Measurements from ENCODE around the gene MED26. TPM values are rescaled to one million over a fixed set of nuclear protein-coding genes. Genes with fewer than 3 reads are reported as not detected.

Gene MED26
- total RNA-seq, 4 donors from 2014 or later, result 4.4 to 12.9 (median 8.4) TPM

DNA sequence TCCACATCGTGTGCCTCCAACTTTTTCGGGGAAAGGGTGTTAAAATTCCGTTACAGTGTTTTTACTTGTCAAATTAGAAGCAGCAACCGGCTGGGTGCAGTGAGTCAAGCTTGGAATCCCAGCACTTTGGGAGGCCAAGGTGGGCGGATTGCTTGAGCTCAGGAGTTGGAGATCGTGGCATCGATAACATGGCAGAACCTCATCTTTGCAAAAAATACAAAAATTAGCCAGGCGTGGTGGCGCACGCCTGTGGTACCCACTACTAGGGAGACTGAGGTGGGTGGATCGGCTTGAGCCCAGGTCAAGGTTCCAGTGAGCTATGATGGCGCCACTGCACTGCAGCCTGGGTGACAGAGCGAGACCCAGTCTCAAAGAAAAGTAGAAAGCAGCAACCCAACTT is 54.7 kb downstream of the MED26 start:
- WGBS, 2 donors, result 56 to 68% methylated on average over 13 of the region's 13 CpGs
- TF ChIP-seq POLR2A (IDR thresholded peaks at IDR 0.05), result no peak
- TF ChIP-seq, protein P1, sequence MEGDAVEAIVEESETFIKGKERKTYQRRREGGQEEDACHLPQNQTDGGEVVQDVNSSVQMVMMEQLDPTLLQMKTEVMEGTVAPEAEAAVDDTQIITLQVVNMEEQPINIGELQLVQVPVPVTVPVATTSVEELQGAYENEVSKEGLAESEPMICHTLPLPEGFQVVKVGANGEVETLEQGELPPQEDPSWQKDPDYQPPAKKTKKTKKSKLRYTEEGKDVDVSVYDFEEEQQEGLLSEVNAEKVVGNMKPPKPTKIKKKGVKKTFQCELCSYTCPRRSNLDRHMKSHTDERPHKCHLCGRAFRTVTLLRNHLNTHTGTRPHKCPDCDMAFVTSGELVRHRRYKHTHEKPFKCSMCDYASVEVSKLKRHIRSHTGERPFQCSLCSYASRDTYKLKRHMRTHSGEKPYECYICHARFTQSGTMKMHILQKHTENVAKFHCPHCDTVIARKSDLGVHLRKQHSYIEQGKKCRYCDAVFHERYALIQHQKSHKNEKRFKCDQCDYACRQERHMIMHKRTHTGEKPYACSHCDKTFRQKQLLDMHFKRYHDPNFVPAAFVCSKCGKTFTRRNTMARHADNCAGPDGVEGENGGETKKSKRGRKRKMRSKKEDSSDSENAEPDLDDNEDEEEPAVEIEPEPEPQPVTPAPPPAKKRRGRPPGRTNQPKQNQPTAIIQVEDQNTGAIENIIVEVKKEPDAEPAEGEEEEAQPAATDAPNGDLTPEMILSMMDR (IDR thresholded peaks at IDR 0.05), result no peak
- Histone ChIP-seq H3K9me3 (no peaks in the 10 kb centered on the region), H3K27ac (peak overlapping the region in 2 of 3 donors; percentile 35 to 66), H3K27me3 (no peaks in the 10 kb centered on the region), H3K36me3 (peaks cover 23 to 27% of the 10 kb centered on the region in 2 donors), H3K4me1 (peaks cover 24 to 25% of the 10 kb centered on the region in 2 donors), H3K4me3 (replicated peaks in 1 of 3) (peak overlapping the region; percentile 45 to 83 (median 81))
- no peak for DNase-seq
- intact Hi-C loops (cut with DNase I), result loop anchor here (5.0 kb wide), 1 partner anchor 54 kb away; the partner anchor contains the start of gene MED26

DNA sequence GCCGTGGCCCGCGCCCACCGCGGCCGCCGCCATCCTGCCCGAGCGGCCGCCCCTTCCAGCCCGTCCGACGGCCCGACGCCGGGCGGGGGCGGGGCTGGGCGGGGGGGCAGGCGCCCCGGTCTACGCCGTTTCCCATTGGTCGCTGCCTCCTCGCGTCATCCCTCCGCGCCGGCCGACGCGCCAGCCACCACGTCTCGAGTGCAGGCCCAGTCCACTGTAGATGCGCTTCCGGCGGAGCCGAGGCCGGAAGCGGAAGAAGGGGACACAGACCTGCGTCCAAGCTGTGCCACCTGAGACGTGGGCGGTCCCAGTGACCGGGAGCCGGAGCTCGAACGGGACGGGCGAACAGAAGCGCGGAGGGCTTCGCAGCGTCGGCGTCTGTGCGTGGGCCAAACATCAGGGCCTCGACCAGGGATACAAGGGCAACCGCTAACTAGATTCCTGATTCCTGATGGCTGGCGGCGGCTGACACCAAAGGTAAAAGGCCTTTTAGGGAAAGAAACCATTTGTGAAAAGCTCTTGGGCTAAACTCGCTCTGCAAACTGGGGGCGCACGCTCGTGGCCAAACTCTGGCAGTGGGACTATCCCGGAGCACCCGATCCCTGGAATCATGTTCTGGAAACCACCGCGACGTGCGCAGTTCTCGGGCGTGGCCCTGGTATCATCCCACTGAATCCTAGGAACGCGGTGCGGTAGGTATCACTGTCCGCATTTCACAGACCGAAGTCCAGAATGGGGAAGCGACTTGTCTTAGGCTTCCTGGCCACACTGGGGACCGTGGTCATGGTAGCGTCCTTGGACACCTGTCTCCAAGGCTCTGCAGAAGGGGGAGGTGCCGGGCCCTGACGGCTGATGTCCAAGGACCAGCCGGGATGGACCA is 55.4 kb downstream of the MED26 start, which contains the start of gene SLC35E1:
SLC35E1 (minus strand) TSS at position 84 of the 880 bp plus-strand sequence; CDS start at position 33, 51 bp downstream.
- H3K36me3 ChIP-seq, result peaks cover 22 to 23% of the 10 kb centered on the region in 2 donors
- DNase-seq, result peak; percentile 97
- peak within 1 kb of the TSS; percentile 75 to 83 (median 81) for H3K4me3 ChIP-seq (replicated peaks in 1 of 3)
- peak within 1 kb of the TSS; percentile 56 to 69 (median 68) for H3K27ac ChIP-seq
- H3K27me3 ChIP-seq, result no peaks in the 10 kb centered on the region
- peak in 1 of 2 donors; percentile 87 for TF ChIP-seq POLR2A (IDR thresholded peaks at IDR 0.05)
- TF ChIP-seq, protein P1 (IDR thresholded peaks at IDR 0.05), result no peak
- intact Hi-C loops (cut with DNase I), result loop anchor here (5.0 kb wide), 1 partner anchor 55 kb away; the partner anchor contains the start of gene MED26
- WGBS, 2 donors, result 1 to 2% methylated on average over 26 to 39 of the region's 83 CpGs
- peaks cover 24 to 25% of the 10 kb centered on the region in 2 donors for H3K4me1 ChIP-seq
- H3K9me3 ChIP-seq, result no peaks in the 10 kb centered on the region

DNA sequence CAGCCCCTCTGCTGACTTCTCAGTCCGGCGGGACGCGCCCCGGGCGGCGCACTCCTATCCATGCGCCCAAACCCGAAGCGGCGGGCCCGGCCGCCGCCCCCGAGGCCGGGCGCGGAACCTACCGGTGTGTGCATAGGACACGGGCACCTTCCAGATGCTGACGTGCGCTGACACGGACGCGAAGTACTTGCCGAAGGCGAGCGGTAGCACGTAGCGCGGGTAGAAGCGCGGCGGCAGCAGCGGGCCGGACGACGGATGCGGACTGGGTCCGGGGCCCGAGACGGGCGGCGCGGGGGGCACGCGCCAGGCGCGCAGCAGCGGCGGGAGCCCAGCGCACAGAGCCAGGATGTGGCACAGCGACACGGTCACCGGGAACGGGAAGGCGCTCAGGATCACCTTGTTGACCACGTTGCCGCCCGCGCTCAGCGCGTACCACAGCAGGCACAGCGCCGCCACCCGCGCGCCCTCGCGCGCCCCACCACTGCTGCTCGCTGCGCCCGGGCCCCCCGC is 56.1 kb downstream of the MED26 start:
- Histone ChIP-seq H3K4me3 (replicated peaks in 1 of 3) (peak overlapping the region; percentile 73 to 75 (median 75)), H3K4me1 (peaks cover 24 to 25% of the 10 kb centered on the region in 2 donors), H3K9me3 (no peaks in the 10 kb centered on the region), H3K27ac (peak overlapping the region; percentile 22 to 69 (median 56)), H3K36me3 (peaks cover 17 to 23% of the 10 kb centered on the region in 2 donors), H3K27me3 (no peaks in the 10 kb centered on the region)
- no peak for TF ChIP-seq POLR2A (IDR thresholded peaks at IDR 0.05)
- TF ChIP-seq, protein P1 (IDR thresholded peaks at IDR 0.05), result no peak
- intact Hi-C loops (cut with DNase I), result loop anchor here (5.0 kb wide), 1 partner anchor 55 kb away; the partner anchor contains the start of gene MED26
- 0% methylated on average over 6 to 12 of the region's 75 CpGs for WGBS, 2 donors
- peak in 1 of 2 donors; percentile 40 for DNase-seq

DNA sequence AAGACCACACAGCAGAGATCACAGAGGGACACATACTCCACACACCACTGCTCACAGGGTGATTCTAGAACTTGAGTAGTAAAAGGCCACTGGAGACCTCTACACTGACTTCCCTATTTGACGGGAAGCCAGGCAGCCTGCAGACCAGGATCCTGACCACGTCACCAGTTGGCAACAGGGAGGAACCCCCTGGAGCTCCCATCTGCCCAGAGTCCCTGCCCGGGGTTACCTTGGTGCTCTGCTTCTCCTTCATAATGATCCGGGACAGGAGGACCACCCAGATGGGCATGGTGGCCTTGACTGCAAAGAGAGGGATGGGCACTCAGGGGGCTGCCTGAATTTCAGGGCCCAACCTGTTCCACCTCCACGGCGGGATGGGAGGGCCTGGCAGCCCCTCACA is 56.7 kb downstream of the MED26 start:
- Histone ChIP-seq H3K27me3 (no peaks in the 10 kb centered on the region), H3K4me3 (replicated peaks in 1 of 3) (peak overlapping the region; percentile 73 to 75 (median 75)), H3K4me1 (peaks cover 24 to 25% of the 10 kb centered on the region in 2 donors), H3K36me3 (peaks cover 19 to 22% of the 10 kb centered on the region in 2 donors), H3K9me3 (no peaks in the 10 kb centered on the region), H3K27ac (peak overlapping the region in 1 of 3 donors; percentile 56)
- 18 to 23% methylated on average over 5 to 6 of the region's 6 CpGs for WGBS, 2 donors
- intact Hi-C loops (cut with DNase I), result loop anchor here (5.0 kb wide), 1 partner anchor 56 kb away; the partner anchor contains the start of gene MED26
- TF ChIP-seq, protein P1 (IDR thresholded peaks at IDR 0.05), result no peak
- no peak for TF ChIP-seq POLR2A (IDR thresholded peaks at IDR 0.05)
- DNase-seq, result no peak
